K562 (cell line): ENCODE results near the gene TMEM234. TPM values are rescaled to one million over a fixed set of nuclear protein-coding genes. Genes with fewer than 3 reads are reported as not detected.

ENCODE experiments used
- ATAC-seq: fragments of 200-7000 bp; cut with Tn5 transposase; 3 replicates; pipeline ENCODE4 v1.9.1; 2020; ENCODE audit warnings: moderate library complexity
- BruUV-seq: library from RNA; stranded (reverse); fragments of 400-500 nt; replicated peaks from 2 replicates; lab custom pipeline; 2021; lab: Mats Ljungman, UMichigan
- CTCF ChIA-PET: fragments of 300-600 bp; formaldehyde crosslinking; extraction: SDS; loops from one replicate; lab custom pipeline; 2021; ENCODE audit warnings: low intra/inter-chr PET ratio; lab: Yijun Ruan, JAX
- POLR2A ChIA-PET: fragments of 300-600, 350-650 bp; sonication (Branson Sonifier 250); formaldehyde crosslinking; extraction: SDS; loops from one replicate; lab custom pipeline; 2021; ENCODE audit warnings: antibody characterized with exemption, inconsistent platforms; lab: Yijun Ruan, JAX
- DNase-seq, 4 experiments: peaks; one replicate each; pipeline versions ENCODE4 v3.0.0 to v3.0.0-alpha.2; 2011 to 2018; ENCODE audit warnings: low spot score in 3 of 4, mixed read lengths in 3 of 4; ENCODE audit errors: extremely low read depth in 1 of 4
- FAIRE-seq: peaks from 2 replicates; lab custom pipeline; 2011; peaks lifted over from hg19 to GRCh38; lab: Jason Lieb, UNC
- H2AFZ ChIP-seq: 2 replicates; pipeline ENCODE4 v1.6.0; 2011; ENCODE audit warnings: low read depth, low read length, control low read depth, inconsistent platforms
- H3K27ac ChIP-seq: fragments of 200-600 bp; 3 replicates; pipeline ENCODE4 v1.8.0; 2011; ENCODE audit warnings: low read depth, mild to moderate bottlenecking, control low read depth, inconsistent platforms, low read length, moderate library complexity, mixed read lengths; ENCODE audit errors: extremely low read depth
- H3K27me3 ChIP-seq, 2 experiments: fragments of 300-600 bp in 1 of 2; 2 replicates in 1 of 2; 3 replicates in 1 of 2; pipeline versions ENCODE4 v1.6.0 to v1.8.0; 2011; ENCODE audit warnings: inconsistent platforms in 2 of 2, low read length in 2 of 2, mild to moderate bottlenecking in 1 of 2, mixed read lengths in 1 of 2, moderate library complexity in 1 of 2; ENCODE audit not compliant: control insufficient read depth in 2 of 2, insufficient read depth in 2 of 2
- H3K36me3 ChIP-seq: fragments of 300-600 bp; 3 replicates; pipeline ENCODE4 v1.8.0; 2011; ENCODE audit warnings: mild to moderate bottlenecking, low read length, inconsistent platforms; ENCODE audit not compliant: control insufficient read depth, insufficient read depth
- H3K4me1 ChIP-seq, 2 experiments: fragments of 200-600 bp in 1 of 2; replicated peaks in 1 of 2; 2 replicates in 1 of 2; 3 replicates in 1 of 2; pipeline versions ENCODE4 v1.5.1 to v1.8.0; 2011; ENCODE audit warnings: inconsistent platforms in 2 of 2, low read length in 2 of 2, mild to moderate bottlenecking in 1 of 2, mixed read lengths in 1 of 2, moderate library complexity in 1 of 2; ENCODE audit not compliant: control insufficient read depth in 2 of 2, insufficient read depth in 2 of 2
- H3K4me2 ChIP-seq: 2 replicates; pipeline ENCODE4 v1.6.1; 2011; ENCODE audit warnings: low read length, control low read depth, inconsistent platforms, mixed read lengths; ENCODE audit not compliant: insufficient read depth
- H3K4me3 ChIP-seq: fragments of 200-600 bp; sonication (generic), shearing (Covaris generic); 2 replicates; pipeline ENCODE4 v1.5.1; 2016; ENCODE audit warnings: control low read depth, inconsistent platforms
- H3K79me2 ChIP-seq: fragments of 200-600 bp; 3 replicates; pipeline ENCODE4 v1.8.0; 2011; ENCODE audit warnings: low read length, inconsistent platforms; ENCODE audit not compliant: control insufficient read depth, insufficient read depth
- H3K9ac ChIP-seq, 2 experiments: 2 replicates each; pipeline versions ENCODE4 v1.6.0 to v1.6.1; 2011; ENCODE audit warnings: low read depth in 2 of 2, low read length in 2 of 2, control low read depth in 1 of 2, inconsistent platforms in 1 of 2, mild to moderate bottlenecking in 1 of 2, mixed read lengths in 1 of 2; ENCODE audit not compliant: insufficient read depth in 1 of 2
- H3K9me1 ChIP-seq: one replicate; pipeline ENCODE4 v1.6.0; 2011; ENCODE audit warnings: inconsistent platforms, mild to moderate bottlenecking, low read length, moderate library complexity; ENCODE audit not compliant: control insufficient read depth, insufficient read depth
- H3K9me3 ChIP-seq: replicated peaks from 2 replicates; pipeline ENCODE4 v1.5.1; 2011; ENCODE audit warnings: low read depth, low read length, inconsistent platforms; ENCODE audit not compliant: control insufficient read depth, insufficient read depth
- H4K20me1 ChIP-seq: replicated peaks from 2 replicates; pipeline ENCODE4 v1.6.1; 2011; ENCODE audit warnings: low read length, inconsistent platforms, mixed read lengths; ENCODE audit not compliant: control insufficient read depth, insufficient read depth
- CTBP1 ChIP-seq: fragments of 450-650 bp; IDR thresholded peaks from 2 replicates; pipeline ENCODE4 v1.6.1; 2016; ENCODE audit warnings: borderline replicate concordance
- E4F1 ChIP-seq: fragments of 250-450 bp; sonication (Bioruptor Pico); IDR thresholded peaks from 2 replicates; pipeline ENCODE4 v1.5.0; 2021; ENCODE audit warnings: mild to moderate bottlenecking, borderline replicate concordance
- GABPB1 ChIP-seq: sonication (generic); formaldehyde crosslinking; IDR thresholded peaks from 2 replicates; pipeline ENCODE4 v1.8.0; 2022; ENCODE audit warnings: mild to moderate bottlenecking, missing genetic modification reagents
- HDGF ChIP-seq: fragments of 450-650 bp; IDR thresholded peaks from 2 replicates; pipeline ENCODE4 v1.6.1; 2016
- HLTF ChIP-seq: fragments of 450-650 bp; IDR thresholded peaks from 2 replicates; pipeline ENCODE4 v1.6.1; 2016
- HMGN3 ChIP-seq: IDR thresholded peaks from 2 replicates; pipeline ENCODE4 v1.6.1; 2011; ENCODE audit warnings: borderline replicate concordance, low read depth, mild to moderate bottlenecking, mixed read lengths, low read length; ENCODE audit not compliant: insufficient read length; ENCODE audit errors: extremely low read depth
- HNRNPLL ChIP-seq: fragments of 200-400 bp; formaldehyde crosslinking; IDR thresholded peaks from 2 replicates; pipeline ENCODE4 v1.6.1; 2017; ENCODE audit warnings: low read length, low read depth, mild to moderate bottlenecking; ENCODE audit not compliant: poor library complexity, severe bottlenecking
- RBM25 ChIP-seq: fragments of 200-400 bp; formaldehyde crosslinking; IDR thresholded peaks from 2 replicates; pipeline ENCODE4 v1.6.1; 2018; ENCODE audit warnings: low read length, low read depth, moderate library complexity; ENCODE audit not compliant: severe bottlenecking
- SMARCA5 ChIP-seq: fragments of 450-650 bp; IDR thresholded peaks from 2 replicates; pipeline ENCODE4 v1.6.1; 2016
- TGIF2 ChIP-seq: sonication (generic); formaldehyde crosslinking; IDR thresholded peaks from 2 replicates; pipeline ENCODE4 v1.8.1; 2022; ENCODE audit warnings: mild to moderate bottlenecking, missing genetic modification reagents, moderate library complexity
- ZNF121 ChIP-seq: sonication (generic); formaldehyde crosslinking; conservative IDR thresholded peaks from 2 replicates; pipeline ENCODE4 v1.8.0; 2022; ENCODE audit warnings: missing genetic modification reagents
- ZNF143 ChIP-seq: sonication (generic); formaldehyde crosslinking; IDR thresholded peaks from 2 replicates; pipeline ENCODE4 v1.9.0; 2022; ENCODE audit warnings: mild to moderate bottlenecking, missing genetic modification reagents
- ZNF431 ChIP-seq: sonication (generic); formaldehyde crosslinking; IDR thresholded peaks from 2 replicates; pipeline ENCODE4 v1.8.0; 2022; ENCODE audit warnings: mild to moderate bottlenecking, missing genetic modification reagents
- ZNF436 ChIP-seq: fragments of 250-450, 450-650 bp; sonication (Bioruptor Pico); formaldehyde crosslinking; IDR thresholded peaks from 2 replicates; pipeline ENCODE4 v1.7.0; 2020; ENCODE audit warnings: mild to moderate bottlenecking
- WGBS: fragments of 100-300 bp; shearing (Covaris generic); methylation state at CpG from one replicate; pipeline ENCODE4 v1.1.6; 2016; ENCODE audit warnings: low coverage, mixed read lengths; ENCODE audit not compliant: insufficient coverage; ENCODE audit errors: missing lambda C conversion rate; 5-methylcytosine and 5-hydroxymethylcytosine counted together
- in situ Hi-C: fragments of 300-500 bp; cut with MboI; formaldehyde crosslinking; loops from 4 replicates; pipeline ENCODE4 v1.15.0; 2018; ENCODE audit warnings: inconsistent platforms, mixed read lengths
- intact Hi-C: fragments of 100-400 bp; cut with micrococcal nuclease; formaldehyde crosslinking; loops from 2 replicates; pipeline ENCODE4 v1.14.2; 2022
- polyA plus RNA-seq, 8 experiments: library from polyadenylated mRNA; depleted of rRNA in 4 of 8; stranded (reverse) in 5 of 8; unstranded in 3 of 8; fragments of >200 nt; fragmentation: Nextera tagmentation in 2 of 8; fragmentation: Illumina TruSeq in 1 of 8; extraction: Ambion mirVana in 2 of 8; extraction: Trizol in 1 of 8; gene quantifications; 2 replicates each; pipeline versions ENCODE4 v1.2.1 to v1.2.3, GENCODE V29; 2011 to 2014; ENCODE audit warnings: inconsistent platforms in 1 of 8, missing spikeins in 1 of 8
- total RNA-seq, 7 experiments: library from RNA; depleted of rRNA in 6 of 7; stranded (reverse); fragments of >200 nt in 6 of 7; fragmentation: Illumina TruSeq in 2 of 7; extraction: Trizol in 2 of 7; gene quantifications; 2 replicates each; pipeline versions ENCODE4 v1.2.1 to v1.2.3, GENCODE V29; 2011 to 2021; ENCODE audit warnings: low replicate concordance in 1 of 7

Gene TMEM234
- total and polyA plus RNA-seq, 9 of the 15 experiments (the other 6 are each of a cell fraction or from before 2014, with no cell fraction given): 5.0 to 12.9 (median 7.6) TPM

- DNase-seq (no peak), ATAC-seq (no peak)
- Histone ChIP-seq H3K4me2 (no peak overlapping the region), H3K4me3 (no peak overlapping the region), H3K79me2 (no peaks in the 10 kb centered on the region), H3K27ac (no peak overlapping the region), H3K36me3 (no peaks in the 10 kb centered on the region), H3K9me1 (no peaks in the 10 kb centered on the region), H3K4me1 (peaks cover 0 to 9% of the 10 kb centered on the region in 2 experiments; a peak in 2 of 5 replicates), H4K20me1 (no peaks in the 10 kb centered on the region)
- BruUV-seq: no TSS peak
- TF ChIP-seq ZNF143 (no peak), GABPB1 (CRISPR knock-in tag) (no peak), HNRNPLL (no peak), ZNF121 (CRISPR knock-in tag) (0 out of 2 replicates have a peak, but pooled peaks have one; percentile 17), TGIF2 (no peak), RBM25 (no peak)
- TF ChIP-seq, all 486 proteins: peak for 1
- in situ Hi-C loops: no loop called here
- intact Hi-C loops: no loop called here
- POLR2A ChIA-PET: interaction anchor here (0.6 to 1.2 kb wide), 3 partner anchors 9 to 81 kb away, joined by 3 to 4 read pairs (median 3); no protein-coding TSS in a partner anchor
- Histone ChIP-seq H3K9ac (no peak overlapping the region), H2AFZ (no peak overlapping the region), H3K9me3 (no peaks in the 10 kb centered on the region), H3K27me3 (no peaks in the 10 kb centered on the region)
- WGBS: 70% methylated on average over 8 of the region's 9 CpGs
- FAIRE-seq: no peak
- CTCF ChIA-PET: no interaction called here
These were observed 43.7 kb upstream of the TMEM234 start for GRCh38 chr1:32265846-32266245.

- peak; percentile 56 for ATAC-seq
- H3K9ac ChIP-seq: no peak overlapping the region
- H3K4me2 ChIP-seq: no peak overlapping the region
- H3K27me3 ChIP-seq: no peaks in the 10 kb centered on the region
- no peaks in the 10 kb centered on the region for H3K36me3 ChIP-seq
- H4K20me1 ChIP-seq: no peaks in the 10 kb centered on the region
- H3K27ac ChIP-seq: no peak overlapping the region
- H3K9me3 ChIP-seq: no peaks in the 10 kb centered on the region
- H3K4me1 ChIP-seq: peaks cover 0 to 9% of the 10 kb centered on the region in 2 experiments; a peak in 2 of 5 replicates
- no peaks in the 10 kb centered on the region for H3K79me2 ChIP-seq
- H3K4me3 ChIP-seq: no peak overlapping the region
- TF ChIP-seq HMGN3 (no peak), SMARCA5 (no peak), CTBP1 (no peak), ZNF436 (CRISPR knock-in tag) (no peak), ZNF431 (CRISPR knock-in tag) (no peak), HLTF (no peak), E4F1 (CRISPR knock-in tag) (no peak), HDGF (no peak)
- ChIA-PET CTCF (no interaction called here), POLR2A (no interaction called here)
- no TSS peak for BruUV-seq
- WGBS: 41% methylated on average over 4 of the region's 4 CpGs
- peak in 1 of 4 experiments; percentile 5 for DNase-seq
- H2AFZ ChIP-seq: no peak overlapping the region
- intact Hi-C loops: no loop called here
- in situ Hi-C loops: no loop called here
- no peak for FAIRE-seq
- H3K9me1 ChIP-seq: no peaks in the 10 kb centered on the region
These were observed 41.6 kb upstream of the TMEM234 start for GRCh38 chr1:32263744-32264143.
